Measurements from ENCODE around the gene WDFY4.

Gene WDFY4

DNA sequence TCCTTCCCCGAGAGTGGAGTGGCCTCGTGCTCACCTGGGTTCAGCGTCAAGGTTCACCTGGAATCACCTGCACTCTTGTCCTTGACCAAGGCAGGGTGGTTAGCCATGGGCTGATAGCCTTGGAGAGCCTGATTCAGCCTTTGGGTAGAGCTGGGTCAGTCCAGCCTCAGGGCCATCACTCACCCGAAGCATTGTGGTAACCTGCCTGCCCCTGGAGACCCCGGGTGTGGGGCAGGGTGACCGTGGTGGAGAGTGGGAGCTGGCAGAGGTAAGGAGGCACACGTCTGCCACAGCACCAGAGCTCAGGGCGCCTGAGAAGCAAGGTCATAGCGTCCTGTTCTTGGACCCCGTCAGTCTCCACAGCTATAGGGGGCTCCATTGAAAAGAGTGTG is 27.8 kb upstream of the WDFY4 start:
- FAIRE-seq (no peak), DNase-seq (ENCODE audit: insufficient read length, low spot score) (no peak)
- TF ChIP-seq, protein P1, sequence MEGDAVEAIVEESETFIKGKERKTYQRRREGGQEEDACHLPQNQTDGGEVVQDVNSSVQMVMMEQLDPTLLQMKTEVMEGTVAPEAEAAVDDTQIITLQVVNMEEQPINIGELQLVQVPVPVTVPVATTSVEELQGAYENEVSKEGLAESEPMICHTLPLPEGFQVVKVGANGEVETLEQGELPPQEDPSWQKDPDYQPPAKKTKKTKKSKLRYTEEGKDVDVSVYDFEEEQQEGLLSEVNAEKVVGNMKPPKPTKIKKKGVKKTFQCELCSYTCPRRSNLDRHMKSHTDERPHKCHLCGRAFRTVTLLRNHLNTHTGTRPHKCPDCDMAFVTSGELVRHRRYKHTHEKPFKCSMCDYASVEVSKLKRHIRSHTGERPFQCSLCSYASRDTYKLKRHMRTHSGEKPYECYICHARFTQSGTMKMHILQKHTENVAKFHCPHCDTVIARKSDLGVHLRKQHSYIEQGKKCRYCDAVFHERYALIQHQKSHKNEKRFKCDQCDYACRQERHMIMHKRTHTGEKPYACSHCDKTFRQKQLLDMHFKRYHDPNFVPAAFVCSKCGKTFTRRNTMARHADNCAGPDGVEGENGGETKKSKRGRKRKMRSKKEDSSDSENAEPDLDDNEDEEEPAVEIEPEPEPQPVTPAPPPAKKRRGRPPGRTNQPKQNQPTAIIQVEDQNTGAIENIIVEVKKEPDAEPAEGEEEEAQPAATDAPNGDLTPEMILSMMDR (IDR thresholded peaks at IDR 0.05; ENCODE audit: insufficient read depth, missing control alignments) = no peak

DNA sequence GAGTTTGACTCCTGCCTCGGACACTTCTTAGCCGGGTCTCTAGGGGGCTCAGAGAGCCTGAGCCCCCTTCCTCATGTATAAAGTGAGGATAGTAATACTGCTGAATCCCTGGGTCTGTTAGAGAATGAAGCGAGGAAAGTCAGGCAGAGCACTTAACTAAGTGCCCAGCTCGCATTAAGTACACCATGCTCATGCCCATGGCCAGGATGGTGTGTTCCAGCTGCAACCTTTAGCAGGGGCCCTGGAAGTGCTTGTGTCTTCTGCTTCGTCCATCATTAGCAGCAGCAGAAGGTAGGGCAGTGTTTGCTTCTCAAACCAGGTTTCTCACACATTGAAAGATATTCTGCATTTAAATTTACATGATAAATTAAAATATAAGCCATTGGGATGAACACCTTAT is 27.3 kb upstream of the WDFY4 start:
- FAIRE-seq (no peak), DNase-seq (ENCODE audit: insufficient read length, low spot score) (no peak)

DNA sequence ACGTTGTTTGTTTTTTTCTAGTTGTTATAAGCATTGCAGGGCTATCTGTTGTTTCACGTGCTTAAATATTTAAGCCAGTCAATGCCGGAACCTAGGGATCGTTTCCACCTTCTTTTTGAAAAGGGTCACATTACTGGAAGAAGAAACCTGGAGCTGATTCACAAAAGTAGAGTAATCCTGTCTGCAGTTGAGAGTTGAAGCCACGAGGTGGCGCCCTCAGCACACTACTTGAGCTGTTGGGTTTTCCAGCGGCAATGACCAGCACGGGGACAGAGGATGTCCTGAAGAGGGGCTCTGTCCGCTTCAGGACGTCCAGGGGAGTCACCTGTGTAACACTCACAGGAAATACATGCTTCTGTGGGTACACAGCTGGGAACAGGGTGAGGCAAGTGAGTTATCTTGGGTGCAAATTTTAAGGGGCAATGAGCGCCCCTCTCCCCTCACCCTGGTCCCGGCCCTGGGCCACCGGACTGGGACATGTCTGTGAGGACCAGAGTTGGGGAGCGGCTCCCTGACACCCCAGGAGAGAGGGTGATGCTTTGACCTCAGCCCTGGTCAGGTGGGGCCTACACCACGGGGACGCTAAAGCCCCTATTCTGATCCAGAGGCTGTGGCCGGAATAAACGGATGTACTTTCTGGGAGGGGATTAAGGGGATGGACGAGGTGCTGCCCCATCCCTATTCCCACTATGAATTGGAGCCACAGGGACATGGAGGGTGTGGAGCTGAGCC is 26.3 kb upstream of the WDFY4 start:
- no peak for FAIRE-seq
- TF ChIP-seq, protein P1 (IDR thresholded peaks at IDR 0.05; ENCODE audit: insufficient read depth, missing control alignments) = peak; percentile 89
- peak; percentile 37 for DNase-seq (ENCODE audit: insufficient read length, low spot score)

More for the DNA sequence above, 27.3 kb upstream of the WDFY4 start:
- TF ChIP-seq, protein P1 (IDR thresholded peaks at IDR 0.05; ENCODE audit: insufficient read depth, missing control alignments) = no peak

DNA sequence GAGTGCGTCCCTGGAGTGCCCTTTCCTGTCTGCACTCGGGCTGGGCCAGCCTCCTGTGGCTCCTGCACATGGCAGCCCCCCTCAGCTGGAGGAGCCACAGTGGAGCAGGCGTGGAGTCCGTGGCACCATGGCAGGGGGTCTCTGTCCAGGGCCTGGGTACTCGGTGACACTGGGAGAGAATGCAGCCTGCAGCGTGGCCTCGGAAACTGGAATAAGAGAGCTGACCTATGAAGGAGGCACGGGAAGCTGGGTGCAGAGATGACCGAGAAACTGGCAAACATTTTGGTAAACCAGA is 25.8 kb upstream of the WDFY4 start:
- TF ChIP-seq, protein P1 (IDR thresholded peaks at IDR 0.05; ENCODE audit: insufficient read depth, missing control alignments) = no peak
- DNase-seq (ENCODE audit: insufficient read length, low spot score) (no peak), FAIRE-seq (no peak)

DNA sequence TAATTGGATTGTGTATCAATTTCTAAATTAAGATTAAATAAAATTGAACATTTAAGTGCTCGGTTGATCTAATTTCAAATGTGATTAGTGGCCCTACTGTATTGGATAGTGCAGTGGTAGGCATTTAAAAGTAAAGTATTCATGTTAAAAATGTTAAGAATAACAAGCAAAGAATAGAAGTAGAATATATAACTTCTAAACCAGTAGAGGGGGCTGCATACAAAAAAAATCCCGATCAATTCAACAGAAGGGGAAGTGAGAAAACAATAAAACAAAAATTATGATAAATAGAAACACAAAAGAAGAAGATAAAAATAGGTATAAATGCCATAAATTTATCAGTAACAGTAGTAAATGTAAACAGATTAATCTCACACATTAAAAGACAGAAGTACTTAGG is 24.9 kb upstream of the WDFY4 start:
- FAIRE-seq = no peak
- TF ChIP-seq, protein P1 (IDR thresholded peaks at IDR 0.05; ENCODE audit: insufficient read depth, missing control alignments) = peak; percentile 9
- DNase-seq (ENCODE audit: insufficient read length, low spot score) = no peak

DNA sequence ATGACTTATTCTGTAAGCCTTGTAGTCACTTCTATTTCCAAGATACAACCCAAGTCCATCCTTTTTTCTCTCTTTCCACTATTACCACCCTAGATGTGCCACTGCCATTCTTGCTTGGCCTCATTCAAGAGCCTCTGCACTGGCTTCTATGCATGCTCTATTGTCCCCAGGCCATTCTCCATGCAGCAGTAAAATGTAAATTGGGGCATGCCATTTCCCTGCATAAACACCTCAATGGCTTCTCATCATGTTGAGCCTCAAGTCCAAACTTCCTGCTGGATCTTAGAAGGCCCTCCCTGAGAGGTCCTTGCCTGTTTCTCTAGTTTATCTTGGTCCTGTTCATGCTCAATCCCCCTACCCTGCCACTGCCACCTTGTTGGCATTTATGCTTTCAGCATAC is 23.2 kb upstream of the WDFY4 start:
- TF ChIP-seq, protein P1 (IDR thresholded peaks at IDR 0.05; ENCODE audit: insufficient read depth, missing control alignments) = no peak
- DNase-seq (ENCODE audit: insufficient read length, low spot score) = no peak
- no peak for FAIRE-seq

DNA sequence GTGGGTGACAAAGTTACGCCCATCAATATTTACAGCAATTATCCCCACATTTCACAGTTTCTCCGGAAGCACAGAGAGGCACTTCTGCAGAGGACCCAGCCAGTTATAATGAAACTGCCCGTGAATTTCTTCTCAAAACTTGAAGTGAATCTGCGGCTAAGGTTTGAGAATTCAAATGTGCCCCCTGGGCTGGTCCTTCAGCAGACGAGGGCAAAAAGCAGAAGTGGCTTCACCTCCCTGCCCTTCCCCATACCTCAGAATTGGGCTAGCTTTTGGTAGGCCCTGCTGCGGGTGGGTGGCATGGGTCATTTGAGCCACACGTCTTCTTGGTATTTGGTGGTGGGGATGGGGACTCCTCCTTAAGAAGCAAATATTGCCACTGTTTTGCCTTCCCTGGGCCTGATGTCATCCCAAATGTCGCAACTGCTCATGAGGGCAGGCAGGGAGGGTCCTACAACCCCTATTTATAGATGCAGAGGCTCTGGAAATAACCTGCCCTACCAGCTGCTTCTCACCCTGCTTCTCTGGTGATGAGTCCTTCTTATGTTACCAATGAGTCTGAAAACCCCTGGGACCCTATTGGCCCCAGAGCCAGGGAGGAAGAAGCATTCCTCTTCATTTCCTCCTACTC is 16.6 kb upstream of the WDFY4 start:
- TF ChIP-seq, protein P1 (IDR thresholded peaks at IDR 0.05; ENCODE audit: insufficient read depth, missing control alignments) = no peak
- DNase-seq (ENCODE audit: insufficient read length, low spot score) (no peak), FAIRE-seq (no peak)
